ENCODE results near the gene GSTA5.
A peak's percentile ranks its signal among the peaks of the same experiment; 100 is the strongest.
"Not testable (repeated sequence)": the region's sequence is repeated elsewhere in the genome, so short reads cannot be mapped to it uniquely, and the experiment has no call there.

Gene GSTA5

GRCh38 chr6:52830869-52831268 lies 9.7 kb downstream of the GSTA5 start:
- DNase-seq, result not testable (repeated sequence)

DNA sequence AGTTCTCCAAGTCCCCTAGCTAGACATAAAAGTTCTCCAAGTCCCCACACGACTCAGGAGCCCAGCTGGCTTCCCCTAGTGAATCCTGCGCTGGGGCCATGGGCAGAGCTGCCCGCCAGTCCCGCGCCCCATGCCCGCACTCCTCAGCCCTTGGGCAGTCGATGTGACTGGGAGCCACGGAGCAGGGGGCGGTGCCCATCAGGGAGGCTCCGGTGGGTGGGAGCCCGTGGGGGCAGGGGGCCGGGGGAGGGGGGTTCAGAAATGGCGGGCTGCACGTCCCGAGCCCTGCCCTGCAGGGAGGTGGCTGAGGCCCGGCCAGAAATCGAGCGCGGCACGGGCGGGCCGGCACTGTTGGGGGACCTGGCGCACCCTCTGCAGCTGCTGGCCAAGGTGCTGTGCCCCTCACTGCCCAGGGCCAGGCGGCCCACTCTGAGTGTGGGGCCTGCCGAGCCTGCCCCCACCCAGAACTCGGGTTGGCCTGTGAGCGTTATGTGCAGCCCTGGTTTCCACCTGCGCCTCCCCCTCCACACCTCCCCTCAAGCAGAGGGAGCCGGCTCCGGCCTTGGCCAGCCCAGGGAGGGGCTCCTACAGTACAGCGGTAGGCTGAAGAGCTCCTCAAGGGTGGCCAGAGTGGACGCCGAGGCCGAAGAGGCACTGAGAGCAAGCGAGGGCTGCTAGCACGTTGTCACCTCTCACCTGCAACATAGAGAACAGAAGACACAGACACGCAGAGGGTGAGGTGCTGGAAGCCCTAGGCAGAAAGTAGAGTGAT lies 11.4 kb downstream of the GSTA5 start:
- DNase-seq, result no peak

GRCh38 chr6:52828621-52829020 lies 12.0 kb downstream of the GSTA5 start:
- DNase-seq, result not testable (repeated sequence)

DNA sequence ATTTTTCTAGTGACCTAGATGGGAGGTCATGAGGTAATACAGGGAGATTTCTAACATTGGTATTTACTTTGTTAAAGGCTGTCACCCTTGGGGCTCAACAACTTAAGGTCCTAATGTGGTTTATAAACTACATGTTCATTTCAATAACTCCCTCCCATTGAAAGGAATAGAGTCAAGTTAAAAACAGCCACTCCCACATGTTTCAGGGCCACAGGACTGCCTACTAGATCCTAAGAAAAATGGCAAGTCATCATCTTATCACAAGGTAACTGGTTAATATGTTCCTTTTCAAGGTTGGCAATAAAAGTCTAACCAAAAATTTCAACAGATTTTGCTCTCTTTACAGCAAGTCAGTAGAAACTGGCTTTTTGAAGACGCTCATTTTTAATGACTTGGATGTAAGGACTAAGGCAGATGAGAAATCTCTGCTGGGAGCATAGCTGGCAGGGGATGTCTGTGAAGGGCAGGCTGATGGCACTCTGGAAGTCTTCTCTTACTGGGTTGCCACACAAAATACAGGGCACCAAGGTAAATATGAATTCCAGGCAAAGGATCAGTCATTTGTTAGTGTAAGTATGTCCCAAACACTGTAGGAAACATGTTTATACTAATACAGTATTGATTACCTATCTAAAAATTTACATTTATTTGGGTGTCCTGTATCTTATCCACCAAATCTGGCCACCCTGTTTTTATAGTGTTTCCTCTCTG lies 13.4 kb downstream of the GSTA5 start:
- DNase-seq, result not testable (repeated sequence)

- no peak for DNase-seq
These were observed 14.1 kb downstream of the GSTA5 start for GRCh38 chr6:52826513-52826912.

GRCh38 chr6:52825900-52826459 lies 14.6 kb downstream of the GSTA5 start:
- DNase-seq, result not testable (repeated sequence)

GRCh38 chr6:52825270-52825793 lies 15.3 kb downstream of the GSTA5 start:
- not testable (repeated sequence) for DNase-seq

DNA sequence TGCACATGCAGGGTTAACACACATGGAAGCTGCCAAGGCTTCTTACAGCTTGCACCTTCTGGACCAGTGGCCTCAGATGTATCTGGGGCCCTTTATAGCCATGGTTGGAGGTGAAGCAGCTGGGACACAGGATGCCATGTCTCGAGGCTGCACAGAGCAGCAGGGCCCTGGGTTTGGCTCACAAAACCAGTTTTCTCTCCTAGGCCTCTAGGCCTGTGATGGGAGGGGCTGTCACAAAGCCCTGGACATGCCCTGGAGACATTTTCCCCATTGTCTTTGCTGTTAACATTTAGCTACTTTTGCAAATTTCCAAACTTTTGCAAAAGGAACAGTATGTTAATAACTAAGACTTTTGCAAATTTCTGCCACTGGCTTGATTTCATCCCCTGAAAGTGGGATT lies 18.8 kb downstream of the GSTA5 start:
- no peak for DNase-seq

GRCh38 chr6:52820198-52820597 lies 20.4 kb downstream of the GSTA5 start:
- DNase-seq, result no peak

DNA sequence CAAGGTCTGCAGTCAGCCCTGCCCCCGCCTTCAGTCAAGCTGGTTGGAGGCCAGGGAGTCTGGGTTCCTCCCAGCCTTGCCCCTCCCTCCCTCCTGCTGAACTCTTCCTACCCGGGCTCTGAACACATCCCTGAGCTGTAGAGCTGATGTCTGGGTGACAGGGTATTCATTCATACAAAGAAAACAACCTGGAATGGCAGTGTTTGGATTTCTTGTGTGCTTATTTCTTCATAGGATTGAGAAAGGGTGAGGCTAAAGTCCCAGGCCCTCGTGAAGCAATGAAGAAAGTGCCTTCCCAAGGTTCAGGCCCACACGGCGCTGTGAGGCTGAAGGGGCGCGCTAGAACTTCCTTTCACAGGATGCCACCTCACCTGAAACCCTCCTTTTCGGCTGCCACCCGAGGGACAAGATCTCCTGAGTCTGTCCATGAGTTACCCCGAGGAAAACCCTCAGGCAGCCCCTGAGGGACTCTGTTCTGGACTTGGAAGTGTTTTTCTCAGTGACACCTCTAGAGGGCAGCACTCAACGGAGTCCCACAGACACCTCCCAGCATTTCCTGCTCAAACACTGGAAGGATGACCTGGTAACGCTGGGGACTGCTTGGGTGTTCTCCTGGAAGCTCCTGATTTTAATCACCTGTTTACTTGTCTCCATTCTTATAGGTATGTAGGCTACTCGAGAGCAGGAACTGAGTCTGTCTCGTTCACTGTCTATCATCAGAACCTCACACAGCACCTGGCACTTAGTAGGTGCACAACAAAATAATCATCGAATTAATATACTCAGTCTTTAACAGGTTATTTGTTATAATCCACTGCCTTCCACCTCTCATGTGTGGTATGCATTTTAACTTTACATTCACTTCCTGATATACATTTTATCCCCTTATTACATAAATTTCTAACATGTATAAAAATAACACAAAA lies 25.2 kb downstream of the GSTA5 start:
- DNase-seq, result peak; percentile 45

DNA sequence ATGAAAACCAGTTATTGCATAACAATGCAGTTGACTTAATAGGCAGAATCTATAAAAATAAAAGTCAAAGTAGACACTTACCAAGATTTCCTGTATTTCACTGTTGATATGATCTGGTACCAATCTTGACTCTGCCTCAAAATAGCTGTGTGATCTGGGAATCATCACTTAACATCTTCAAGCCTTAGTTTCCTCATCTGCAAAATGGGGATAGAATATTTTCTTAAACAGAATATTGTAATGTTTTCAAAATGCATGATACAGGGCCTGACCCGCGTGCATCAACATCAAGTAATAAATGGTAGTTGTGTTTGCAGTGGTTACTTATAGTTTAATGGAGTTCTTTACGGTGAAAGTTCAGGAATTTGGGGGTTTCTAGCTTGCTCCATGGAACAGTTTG lies 26.1 kb downstream of the GSTA5 start:
- DNase-seq, result not testable (repeated sequence)

DNA sequence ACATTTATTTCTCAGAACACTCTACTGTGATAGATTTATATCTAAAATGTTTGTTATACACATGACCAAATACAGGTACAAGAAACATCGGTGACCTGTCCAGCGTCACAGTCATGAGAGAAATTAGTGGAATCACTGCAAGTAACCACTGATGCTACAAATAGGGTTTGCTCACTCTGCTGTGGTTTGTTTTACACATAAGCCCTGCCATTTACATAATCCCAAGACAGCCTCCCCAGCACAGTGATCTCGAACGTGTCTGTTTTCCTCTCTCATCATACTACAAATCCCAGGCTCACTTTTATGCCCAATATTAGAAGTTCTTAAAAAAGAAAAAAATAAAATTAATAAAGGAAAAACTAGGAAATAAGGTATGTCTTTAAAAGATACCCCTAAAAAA lies 30.8 kb downstream of the GSTA5 start:
- DNase-seq, result not testable (repeated sequence)

DNA sequence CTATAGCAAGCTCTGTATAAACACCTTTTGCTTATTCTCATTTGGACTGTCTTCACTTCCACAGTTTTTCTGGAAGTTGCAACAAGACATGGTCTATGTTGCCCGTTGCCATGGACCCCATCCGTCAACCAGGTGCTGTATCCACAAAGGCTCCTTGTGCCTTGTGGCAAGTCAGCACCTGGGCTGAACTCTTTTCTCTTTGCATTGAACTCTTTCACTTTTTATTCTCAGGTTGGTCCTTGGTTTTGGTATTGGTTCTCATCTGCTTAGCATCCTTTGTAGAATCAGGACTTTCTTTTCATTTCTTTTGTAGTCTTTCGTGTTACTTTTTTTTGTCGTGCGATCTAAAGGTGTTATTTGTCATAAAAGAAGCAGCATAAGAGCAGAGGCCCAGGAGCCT lies 32.0 kb downstream of the GSTA5 start:
- DNase-seq, result no peak

- DNase-seq, result not testable (repeated sequence)
These were observed 36.9 kb downstream of the GSTA5 start, which contains the start of gene GSTA1 for GRCh38 chr6:52803668-52804255. Gene GSTA1, minus strand, starts transcription at chr6:52803816. Its CDS starts 4,549 bp downstream, at chr6:52799267.

GRCh38 chr6:52802806-52803205 lies 37.8 kb downstream of the GSTA5 start:
- no peak for DNase-seq

GRCh38 chr6:52801188-52801841 lies 39.3 kb downstream of the GSTA5 start:
- no peak for DNase-seq

- DNase-seq, result not testable (repeated sequence)
These were observed 41.3 kb downstream of the GSTA5 start for GRCh38 chr6:52799272-52799671.

DNA sequence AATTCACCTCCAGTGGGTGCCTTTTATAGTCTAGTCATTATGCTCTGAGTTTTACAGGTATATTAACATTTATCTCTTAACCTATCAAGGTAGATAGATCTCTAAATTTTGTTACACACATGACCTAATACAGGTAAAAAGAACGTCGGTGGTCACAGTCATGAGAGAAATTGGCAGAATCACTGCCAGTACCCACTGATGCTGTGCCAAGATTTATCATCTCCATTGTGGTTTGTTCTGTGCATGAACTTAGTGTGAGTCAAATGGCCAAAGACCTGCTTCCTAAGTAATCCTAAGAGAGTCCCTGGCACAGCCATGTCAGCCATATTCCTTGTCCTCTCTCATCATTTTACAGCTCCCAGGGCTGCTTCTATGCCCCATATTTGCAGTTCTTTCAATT lies 46.2 kb downstream of the GSTA5 start:
- not testable (repeated sequence) for DNase-seq

GRCh38 chr6:52790861-52791260 lies 49.8 kb downstream of the GSTA5 start:
- DNase-seq, result no peak

DNA sequence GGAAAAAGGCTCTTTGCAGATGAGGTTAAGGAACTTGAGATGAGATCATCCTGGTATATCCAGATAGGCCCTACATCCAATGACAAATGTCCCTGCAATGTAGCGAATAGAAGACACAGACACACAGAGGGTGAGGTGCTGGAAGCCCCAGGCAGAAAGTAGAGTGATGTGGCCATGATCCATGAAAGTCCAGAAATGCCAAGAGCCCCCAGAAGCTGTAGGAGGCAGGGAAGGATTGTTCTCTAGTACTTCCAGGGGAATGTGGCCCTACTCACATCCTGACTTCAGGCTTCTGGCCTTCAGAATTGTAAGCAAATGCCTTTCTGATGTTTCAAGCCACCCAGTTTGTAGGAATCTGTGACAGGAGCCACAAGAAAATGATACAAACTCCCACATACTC lies 51.0 kb downstream of the GSTA5 start:
- DNase-seq, result peak; percentile 82

DNA sequence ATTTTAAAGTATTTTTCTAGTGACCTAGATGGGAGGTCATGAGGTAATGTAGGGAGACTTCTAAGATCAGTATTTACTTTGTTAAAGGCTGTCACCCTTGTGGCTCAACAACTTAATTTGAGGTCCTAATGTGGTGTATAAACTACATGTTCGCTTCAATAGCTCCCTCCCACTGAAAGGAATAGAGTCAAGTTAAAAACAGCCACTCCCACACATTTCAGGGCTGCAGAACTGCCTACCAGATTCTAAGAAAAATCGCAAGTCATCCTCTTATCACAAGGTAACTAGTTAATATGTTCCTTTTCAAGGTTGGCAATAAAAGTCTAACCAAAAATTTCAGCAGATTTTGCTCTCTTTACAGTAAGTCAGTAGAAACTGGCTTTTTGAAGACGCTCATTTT lies 52.1 kb downstream of the GSTA5 start:
- DNase-seq, result peak; percentile 54

DNA sequence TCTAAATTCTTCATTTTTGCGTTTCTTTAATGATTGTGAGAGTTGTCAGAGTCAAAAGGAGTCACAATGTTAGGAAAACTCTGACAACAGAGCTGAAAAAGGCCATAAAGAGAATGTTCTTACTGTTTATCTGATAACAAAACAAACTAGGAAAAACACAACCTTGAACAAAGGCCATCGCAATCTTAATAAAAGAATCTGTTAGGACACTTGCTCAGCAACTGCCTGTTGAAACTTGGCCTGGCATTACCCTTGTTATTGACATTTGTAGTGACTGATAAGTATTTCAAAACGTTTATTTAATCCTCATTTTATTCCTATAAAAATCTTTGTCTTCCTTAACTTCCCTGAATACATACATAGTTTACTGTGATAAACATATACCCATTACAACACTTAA lies 52.7 kb downstream of the GSTA5 start:
- no peak for DNase-seq
